Mesenchymal stem cell (in vitro differentiated cells and primary cell): Measurements from ENCODE around the gene TMEM185B.

Experiments
- DNase-seq: peaks from one replicate; pipeline ENCODE4 v3.0.0-alpha.2; 2013
- H2AFZ ChIP-seq: one replicate; pipeline ENCODE4 v1.6.1; 2013; ENCODE audit warnings: low read depth, mild to moderate bottlenecking, control low read depth, inconsistent platforms, low read length, moderate library complexity
- H2AK5ac ChIP-seq: 2 replicates; pipeline ENCODE4 v1.6.1; 2013; ENCODE audit warnings: low read length, moderate library complexity, mild to moderate bottlenecking, inconsistent platforms; ENCODE audit not compliant: severe bottlenecking
- H2BK120ac ChIP-seq: one replicate; pipeline ENCODE4 v1.6.1; 2013; ENCODE audit warnings: low read depth, mild to moderate bottlenecking, inconsistent platforms, low read length, moderate library complexity
- H2BK12ac ChIP-seq, 2 experiments: one replicate each; pipeline ENCODE4 v1.6.1; 2013; ENCODE audit warnings: inconsistent platforms in 2 of 2, low read length in 2 of 2, mild to moderate bottlenecking in 2 of 2, moderate library complexity in 2 of 2, control low read depth in 1 of 2
- H2BK15ac ChIP-seq: one replicate; pipeline ENCODE4 v1.6.1; 2013; ENCODE audit warnings: mild to moderate bottlenecking, low read depth, inconsistent platforms; ENCODE audit not compliant: poor library complexity, severe bottlenecking
- H2BK5ac ChIP-seq: 2 replicates; pipeline ENCODE4 v1.6.1; 2013; ENCODE audit warnings: low read depth, mild to moderate bottlenecking, low read length, control low read depth, inconsistent platforms; ENCODE audit not compliant: poor library complexity, severe bottlenecking
- H3K14ac ChIP-seq, 2 experiments: one replicate each; pipeline ENCODE4 v1.6.1; 2013; ENCODE audit warnings: inconsistent platforms in 2 of 2, low read length in 2 of 2, control low read depth in 1 of 2, mild to moderate bottlenecking in 1 of 2, moderate library complexity in 1 of 2
- H3K18ac ChIP-seq, 2 experiments: one replicate each; pipeline ENCODE4 v1.6.1; 2013; ENCODE audit warnings: inconsistent platforms in 2 of 2, low read length in 2 of 2, control low read depth in 1 of 2, low read depth in 1 of 2, mild to moderate bottlenecking in 1 of 2
- H3K23ac ChIP-seq, 2 experiments: one replicate each; pipeline ENCODE4 v1.6.1; 2013; ENCODE audit warnings: inconsistent platforms in 2 of 2, low read length in 2 of 2, mild to moderate bottlenecking in 2 of 2, moderate library complexity in 2 of 2, control low read depth in 1 of 2
- H3K27ac ChIP-seq: 2 replicates; pipeline ENCODE4 v1.5.1; 2013; ENCODE audit warnings: mild to moderate bottlenecking, moderate library complexity, low read length, control low read depth, inconsistent platforms; ENCODE audit not compliant: poor library complexity, severe bottlenecking
- H3K27me3 ChIP-seq, 2 experiments: 2 replicates each; pipeline versions ENCODE4 v1.6.1 to v1.7.0; 2013; ENCODE audit warnings: low read length in 2 of 2, mild to moderate bottlenecking in 2 of 2, moderate library complexity in 2 of 2, control low read depth in 1 of 2, inconsistent platforms in 1 of 2; ENCODE audit not compliant: control insufficient read depth in 1 of 2, insufficient read depth in 1 of 2
- H3K36me3 ChIP-seq, 2 experiments: 2 replicates each; pipeline versions ENCODE4 v1.6.1 to v1.7.0; 2013; ENCODE audit warnings: low read length in 2 of 2, control low read depth in 1 of 2, inconsistent platforms in 1 of 2, low read depth in 1 of 2, mild to moderate bottlenecking in 1 of 2; ENCODE audit not compliant: insufficient read depth in 2 of 2, control insufficient read depth in 1 of 2
- H3K4ac ChIP-seq, 2 experiments: one replicate each; pipeline ENCODE4 v1.6.1; 2013; ENCODE audit warnings: inconsistent platforms in 2 of 2, low read length in 2 of 2, mild to moderate bottlenecking in 2 of 2, moderate library complexity in 2 of 2, control low read depth in 1 of 2, low read depth in 1 of 2
- H3K4me1 ChIP-seq: 2 replicates; pipeline ENCODE4 v1.6.1; 2013; ENCODE audit warnings: low read depth, low read length, control low read depth; ENCODE audit not compliant: control insufficient read depth, insufficient read depth
- H3K4me2 ChIP-seq: 2 replicates; pipeline ENCODE4 v1.6.1; 2013; ENCODE audit warnings: low read length, mild to moderate bottlenecking, inconsistent platforms; ENCODE audit not compliant: poor library complexity, severe bottlenecking
- H3K4me3 ChIP-seq, 2 experiments: 2 replicates each; pipeline versions ENCODE4 v1.5.1 to v1.7.0; 2013; ENCODE audit warnings: low read length in 2 of 2, mild to moderate bottlenecking in 2 of 2, control low read depth in 1 of 2, low read depth in 1 of 2; ENCODE audit not compliant: insufficient read depth in 1 of 2
- H3K79me1 ChIP-seq: replicated peaks from 2 replicates; pipeline ENCODE4 v1.6.1; 2013; ENCODE audit warnings: mild to moderate bottlenecking, control low read depth, low read length, inconsistent platforms; ENCODE audit not compliant: poor library complexity, severe bottlenecking
- H3K9ac ChIP-seq: 2 replicates; pipeline ENCODE4 v1.7.0; 2013; ENCODE audit warnings: mild to moderate bottlenecking, low read length, moderate library complexity
- H3K9me3 ChIP-seq: 2 replicates; pipeline ENCODE4 v1.7.0; 2013; ENCODE audit warnings: mild to moderate bottlenecking, low read length; ENCODE audit not compliant: control insufficient read depth
- H4K8ac ChIP-seq: one replicate; pipeline ENCODE4 v1.6.1; 2013; ENCODE audit warnings: inconsistent platforms, mild to moderate bottlenecking, low read length, moderate library complexity
- H4K91ac ChIP-seq: one replicate; pipeline ENCODE4 v1.6.1; 2013; ENCODE audit warnings: mild to moderate bottlenecking, low read length, inconsistent platforms
- WGBS: methylation state at CpG from one replicate; pipeline ENCODE4 v1.1.7; 2013; ENCODE audit warnings: mixed read lengths; 5-methylcytosine and 5-hydroxymethylcytosine counted together

The TMEM185B gene

GRCh38 chr2:120233292-120233691, 10.1 kb upstream of the TMEM185B start:
- no peak overlapping the region for H2AFZ ChIP-seq
- H3K18ac ChIP-seq: no peak overlapping the region
- DNase-seq: no peak
- H3K23ac ChIP-seq: no peak overlapping the region
- H3K27ac ChIP-seq: no peak overlapping the region
- no peak overlapping the region for H4K8ac ChIP-seq
- H2BK5ac ChIP-seq: no peak overlapping the region
- H3K27me3 ChIP-seq: no peaks in the 10 kb centered on the region
- WGBS: 80% methylated on average over 5 of the region's 5 CpGs
- H3K9ac ChIP-seq: no peak overlapping the region
- H2BK120ac ChIP-seq: no peak overlapping the region
- no peaks in the 10 kb centered on the region for H3K9me3 ChIP-seq
- no peaks in the 10 kb centered on the region for H3K36me3 ChIP-seq
- peaks cover 14% of the 10 kb centered on the region for H3K4me1 ChIP-seq
- no peak overlapping the region for H2AK5ac ChIP-seq
- H3K4ac ChIP-seq: no peak overlapping the region
- H3K14ac ChIP-seq: no peak overlapping the region
- no peak overlapping the region for H2BK12ac ChIP-seq
- H2BK15ac ChIP-seq: no peak overlapping the region
- H3K79me1 ChIP-seq: no peaks in the 10 kb centered on the region
- H3K4me2 ChIP-seq: no peak overlapping the region
- H4K91ac ChIP-seq: no peak overlapping the region
- H3K4me3 ChIP-seq: no peak overlapping the region

GRCh38 chr2:120231974-120232635, 8.9 kb upstream of the TMEM185B start:
- Histone ChIP-seq H3K18ac (no peak overlapping the region), H2BK5ac (no peak overlapping the region), H3K36me3 (no peaks in the 10 kb centered on the region), H2BK12ac (no peak overlapping the region), H3K4me3 (peak overlapping the region in 1 of 2 experiments; percentile 78), H2BK120ac (no peak overlapping the region), H3K4ac (no peak overlapping the region), H3K4me1 (peaks cover 6% of the 10 kb centered on the region), H3K9me3 (no peaks in the 10 kb centered on the region), H3K4me2 (no peak overlapping the region), H3K14ac (no peak overlapping the region), H2AFZ (no peak overlapping the region), H3K9ac (peak overlapping the region; percentile 86), H2BK15ac (peak overlapping the region; percentile 1), H3K79me1 (no peaks in the 10 kb centered on the region), H3K27ac (no peak overlapping the region), H2AK5ac (no peak overlapping the region), H4K91ac (no peak overlapping the region), H3K27me3 (peaks cover 0 to 5% of the 10 kb centered on the region in 2 experiments), H4K8ac (no peak overlapping the region), H3K23ac (no peak overlapping the region)
- DNase-seq: peak; percentile 21
- WGBS: 80% methylated on average over 14 of the region's 15 CpGs

DNA sequence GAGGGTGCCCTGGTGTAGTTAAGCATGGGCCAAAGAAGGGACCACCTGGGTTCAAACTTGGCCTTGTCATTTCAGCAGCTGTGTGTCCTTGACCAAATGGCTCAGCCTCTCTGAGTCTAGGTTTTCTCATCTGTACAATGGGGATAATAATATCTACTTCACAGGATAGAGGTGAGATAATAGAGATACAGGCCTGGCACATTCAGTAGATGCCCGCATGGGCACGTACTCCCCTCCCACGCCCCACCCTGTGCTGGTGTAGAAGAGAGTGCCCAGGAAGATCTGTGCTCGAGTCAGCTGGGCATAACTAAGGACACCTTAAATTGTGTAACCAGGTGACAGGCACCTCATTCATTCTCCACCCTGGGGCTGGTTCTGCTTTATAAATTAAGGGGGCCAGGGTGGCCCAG, 8.4 kb upstream of the TMEM185B start:
- H3K36me3 ChIP-seq: no peaks in the 10 kb centered on the region
- no peak for DNase-seq
- no peaks in the 10 kb centered on the region for H3K9me3 ChIP-seq
- WGBS: 96% methylated on average over 4 of the region's 4 CpGs
- H3K14ac ChIP-seq: no peak overlapping the region
- H2BK15ac ChIP-seq: no peak overlapping the region
- H3K23ac ChIP-seq: no peak overlapping the region
- H4K8ac ChIP-seq: no peak overlapping the region
- no peak overlapping the region for H3K18ac ChIP-seq
- no peak overlapping the region for H2BK120ac ChIP-seq
- H2BK5ac ChIP-seq: no peak overlapping the region
- H2BK12ac ChIP-seq: no peak overlapping the region
- H3K4ac ChIP-seq: no peak overlapping the region
- H2AK5ac ChIP-seq: no peak overlapping the region
- no peaks in the 10 kb centered on the region for H3K79me1 ChIP-seq
- no peak overlapping the region for H3K27ac ChIP-seq
- peak overlapping the region; percentile 86 for H3K9ac ChIP-seq
- H4K91ac ChIP-seq: no peak overlapping the region
- no peak overlapping the region for H3K4me2 ChIP-seq
- H3K4me3 ChIP-seq: peak overlapping the region in 1 of 2 experiments; percentile 78
- no peak overlapping the region for H2AFZ ChIP-seq
- peaks cover 3% of the 10 kb centered on the region for H3K4me1 ChIP-seq
- H3K27me3 ChIP-seq: peaks cover 3 to 5% of the 10 kb centered on the region in 2 experiments

GRCh38 chr2:120230515-120231471, 7.6 kb upstream of the TMEM185B start:
- no peak overlapping the region for H3K9ac ChIP-seq
- no peaks in the 10 kb centered on the region for H3K36me3 ChIP-seq
- H3K4me2 ChIP-seq: no peak overlapping the region
- no peak overlapping the region for H3K23ac ChIP-seq
- no peaks in the 10 kb centered on the region for H3K4me1 ChIP-seq
- H2AK5ac ChIP-seq: no peak overlapping the region
- H4K91ac ChIP-seq: no peak overlapping the region
- DNase-seq: no peak
- H3K27ac ChIP-seq: no peak overlapping the region
- no peak overlapping the region for H2BK120ac ChIP-seq
- H3K4me3 ChIP-seq: no peak overlapping the region
- no peak overlapping the region for H2BK12ac ChIP-seq
- no peak overlapping the region for H3K14ac ChIP-seq
- WGBS: 90% methylated on average over 17 of the region's 17 CpGs
- H3K79me1 ChIP-seq: no peaks in the 10 kb centered on the region
- no peak overlapping the region for H2BK5ac ChIP-seq
- H3K9me3 ChIP-seq: no peaks in the 10 kb centered on the region
- H4K8ac ChIP-seq: peak overlapping the region; percentile 12
- peak overlapping the region in 1 of 2 experiments; percentile 46 for H3K18ac ChIP-seq
- H3K4ac ChIP-seq: no peak overlapping the region
- H2AFZ ChIP-seq: no peak overlapping the region
- H2BK15ac ChIP-seq: no peak overlapping the region
- peaks cover 3 to 8% of the 10 kb centered on the region in 2 experiments for H3K27me3 ChIP-seq
